Measurements from ENCODE around the gene ADGRV1.

ADGRV1 gene

DNA sequence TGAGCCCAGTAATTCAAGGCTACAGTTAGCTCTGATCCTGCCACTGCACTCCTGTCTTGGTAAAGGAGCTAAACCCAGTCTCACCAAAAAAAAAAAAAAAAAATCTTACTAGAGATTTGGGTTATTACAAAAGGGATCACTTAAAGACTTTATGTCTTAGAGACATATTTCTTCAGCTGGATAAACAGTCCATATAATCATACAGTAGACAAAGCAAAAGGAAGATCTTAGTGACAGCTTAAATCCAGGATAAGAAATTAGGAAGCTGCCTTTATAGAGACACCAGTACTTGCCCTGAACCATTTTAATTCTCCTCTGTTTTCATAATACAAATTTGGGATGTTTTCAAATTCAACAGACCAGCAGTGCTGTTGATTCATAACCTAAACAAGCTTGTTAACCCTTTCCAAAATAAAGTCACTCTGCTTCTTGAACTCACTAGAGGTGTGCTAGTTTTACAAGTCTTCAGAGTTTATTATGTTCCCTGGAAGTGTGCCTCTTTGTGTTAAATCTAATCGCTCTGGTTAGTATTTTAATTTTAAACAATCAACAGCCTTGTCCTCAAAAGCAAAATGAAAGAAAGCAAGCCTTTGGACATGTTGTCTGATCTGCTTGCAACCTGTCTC is 569.0 kb downstream of the ADGRV1 start:
- in situ Hi-C loops (cut with MboI; ENCODE audit: low sequenced_read_pairs, unreplicated experiment) = no loop called here
- TF ChIP-seq CTCF (IDR thresholded peaks at IDR 0.05; ENCODE audit: borderline replicate concordance, control extremely low read depth, extremely low read depth, insufficient read depth, missing control alignments) = no peak
- DNase-seq (ENCODE audit: low spot score) = no peak

DNA sequence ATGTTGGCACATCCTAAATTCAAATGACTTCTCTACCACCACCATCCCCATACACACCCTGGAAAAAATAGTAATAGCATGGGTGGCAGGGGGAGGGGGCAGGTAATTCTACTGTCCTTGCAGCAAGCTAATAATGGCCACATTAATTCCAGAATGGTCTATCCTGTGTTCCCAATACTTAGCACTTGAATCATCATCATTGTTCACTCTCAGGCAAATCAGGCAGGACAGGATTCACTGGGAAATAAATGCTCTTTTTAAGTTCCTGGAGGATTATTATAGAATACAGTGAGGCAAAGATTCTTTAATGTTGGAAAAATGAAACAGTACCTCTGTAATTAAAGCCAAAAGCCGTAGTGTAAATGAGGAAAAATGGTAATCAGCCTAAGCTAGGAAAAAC is 570.0 kb downstream of the ADGRV1 start:
- in situ Hi-C loops (cut with MboI; ENCODE audit: low sequenced_read_pairs, unreplicated experiment) = no loop called here
- no peak for DNase-seq (ENCODE audit: low spot score)
- no peak for TF ChIP-seq CTCF (IDR thresholded peaks at IDR 0.05; ENCODE audit: borderline replicate concordance, control extremely low read depth, extremely low read depth, insufficient read depth, missing control alignments)

GRCh38 chr5:91129748-91130147 is 571.2 kb downstream of the ADGRV1 start:
- TF ChIP-seq CTCF (IDR thresholded peaks at IDR 0.05; ENCODE audit: borderline replicate concordance, control extremely low read depth, extremely low read depth, insufficient read depth, missing control alignments) = no peak
- no peak for DNase-seq (ENCODE audit: low spot score)
- in situ Hi-C loops (cut with MboI; ENCODE audit: low sequenced_read_pairs, unreplicated experiment) = no loop called here

DNA sequence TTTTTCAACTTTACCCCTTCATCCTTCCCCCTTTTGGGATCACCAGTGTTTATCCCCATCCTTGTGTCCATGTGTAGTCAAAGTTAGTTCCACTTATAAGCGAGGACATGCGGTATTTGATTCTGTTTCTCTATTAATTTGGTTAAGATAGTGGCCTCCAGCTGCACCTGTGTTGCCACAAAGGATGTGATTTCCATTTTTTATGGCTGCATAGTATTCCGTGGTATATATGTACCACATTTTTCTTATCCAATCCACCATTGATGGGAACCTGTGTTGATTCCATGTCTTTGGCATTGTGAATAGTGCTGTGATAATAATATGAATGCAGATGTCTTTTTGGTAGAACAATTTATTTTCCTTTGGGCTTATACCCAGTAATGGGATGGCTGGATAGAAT is 572.2 kb downstream of the ADGRV1 start:
- TF ChIP-seq CTCF (IDR thresholded peaks at IDR 0.05; ENCODE audit: borderline replicate concordance, control extremely low read depth, extremely low read depth, insufficient read depth, missing control alignments) = no peak
- DNase-seq (ENCODE audit: low spot score) = no peak
- in situ Hi-C loops (cut with MboI; ENCODE audit: low sequenced_read_pairs, unreplicated experiment) = no loop called here

DNA sequence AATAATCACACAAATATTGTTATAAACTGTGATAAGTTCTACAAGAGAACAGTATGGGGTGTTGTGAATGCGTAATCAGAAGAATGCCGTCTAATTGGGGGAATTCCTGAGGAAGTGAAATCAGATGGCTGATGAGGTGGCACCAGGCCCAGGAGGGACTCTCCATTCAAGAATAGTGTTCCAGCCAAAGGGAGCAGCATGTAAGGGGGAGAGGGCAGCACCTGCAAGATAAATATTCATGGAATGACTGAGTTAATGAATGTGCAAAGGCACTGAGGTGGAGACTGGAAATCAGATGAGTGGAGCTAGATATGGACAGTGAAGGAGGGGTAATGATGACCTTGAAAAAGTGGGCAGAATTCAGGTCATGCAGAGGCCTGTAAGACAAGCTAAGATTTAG is 574.0 kb downstream of the ADGRV1 start:
- in situ Hi-C loops (cut with MboI; ENCODE audit: low sequenced_read_pairs, unreplicated experiment) = no loop called here
- no peak for DNase-seq (ENCODE audit: low spot score)
- TF ChIP-seq CTCF (IDR thresholded peaks at IDR 0.05; ENCODE audit: borderline replicate concordance, control extremely low read depth, extremely low read depth, insufficient read depth, missing control alignments) = no peak

DNA sequence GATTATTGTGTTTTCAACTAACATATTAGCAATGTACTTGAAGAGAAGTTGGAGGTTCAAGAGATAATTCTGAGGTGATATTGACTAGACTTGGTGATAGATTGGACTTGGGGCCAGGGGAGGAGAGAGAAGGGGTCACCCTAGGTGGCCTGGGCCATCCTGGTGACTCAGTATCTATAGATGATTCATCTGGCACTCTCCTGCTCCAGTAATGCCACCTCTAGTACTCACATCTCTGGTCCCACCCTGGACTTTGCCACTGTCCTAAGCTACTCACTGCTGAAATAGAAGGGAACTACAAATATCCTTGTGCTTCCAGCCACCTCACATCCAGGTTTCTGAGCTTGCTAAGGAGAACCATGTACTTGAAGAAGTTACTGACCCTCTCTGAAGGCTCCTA is 574.6 kb downstream of the ADGRV1 start:
- in situ Hi-C loops (cut with MboI; ENCODE audit: low sequenced_read_pairs, unreplicated experiment) = no loop called here
- DNase-seq (ENCODE audit: low spot score) = no peak
- no peak for TF ChIP-seq CTCF (IDR thresholded peaks at IDR 0.05; ENCODE audit: borderline replicate concordance, control extremely low read depth, extremely low read depth, insufficient read depth, missing control alignments)

All from GM13976 (cell line).